Measurements from ENCODE around the gene GLYATL1B. TPM values are rescaled to one million over a fixed set of nuclear protein-coding genes. Genes with fewer than 3 reads are reported as not detected.
"Not testable (repeated sequence)": the region's sequence is repeated elsewhere in the genome, so short reads cannot be mapped to it uniquely, and the experiment has no call there.

The GLYATL1B gene, protein sequence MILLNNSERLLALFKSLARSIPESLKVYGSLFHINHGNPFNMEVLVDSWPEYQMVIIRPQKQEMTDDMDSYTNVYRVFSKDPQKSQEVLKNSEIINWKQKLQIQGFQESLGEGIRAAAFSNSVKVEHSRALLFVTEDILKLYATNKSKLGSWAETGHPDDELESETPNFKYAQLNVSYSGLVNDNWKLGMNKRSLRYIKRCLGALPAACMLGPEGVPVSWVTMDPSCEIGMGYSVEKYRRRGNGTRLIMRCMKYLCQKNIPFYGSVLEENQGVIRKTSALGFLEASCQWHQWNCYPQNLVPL
- 1.2 TPM for total RNA-seq (ENCODE audit: insufficient read depth, low replicate concordance)

DNA sequence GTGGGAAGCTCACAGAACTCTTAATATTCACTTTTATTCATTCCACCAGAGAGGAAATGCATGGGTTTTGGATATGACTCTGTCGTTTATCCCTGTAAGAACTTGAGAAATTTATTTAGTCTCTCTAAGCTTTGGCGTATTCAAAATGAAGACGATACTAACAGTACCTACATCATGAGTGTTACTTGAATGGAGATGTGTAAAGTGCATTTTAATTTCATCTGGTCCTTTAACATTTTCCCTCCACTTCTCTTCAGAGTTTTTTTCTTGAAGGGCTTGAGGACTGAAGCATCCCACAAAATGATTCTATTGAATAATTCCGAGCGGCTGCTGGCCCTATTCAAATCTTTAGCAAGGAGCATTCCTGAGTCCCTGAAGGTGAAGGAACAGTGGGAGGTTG, at the start of gene GLYATL1B:
TSS of gene GLYATL1B (plus strand) at position 301 of the 400 bp plus-strand sequence. CDS start at position 301, 0 bp downstream.
- DNase-seq (ENCODE audit: low spot score): not testable (repeated sequence)

DNA sequence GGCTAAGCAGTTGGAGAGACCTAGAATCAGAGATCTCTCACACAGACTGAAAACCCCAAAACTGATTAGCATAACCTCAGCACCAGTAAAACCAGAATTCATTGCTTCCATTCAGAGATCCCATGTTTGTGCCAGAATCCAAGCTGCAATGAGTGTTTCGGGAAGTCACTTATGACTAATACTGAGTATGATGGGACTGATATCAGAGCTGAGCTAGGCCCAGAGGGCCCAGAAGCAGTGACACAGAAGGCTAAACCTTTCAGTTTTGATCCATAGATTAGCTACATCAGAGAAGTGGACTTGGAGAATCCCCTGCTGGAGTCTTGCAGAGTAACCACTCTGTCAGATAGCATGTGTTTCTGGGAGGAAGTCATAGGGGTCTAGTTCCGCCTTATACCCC, 49.6 kb upstream of the GLYATL1B start:
- not testable (repeated sequence) for DNase-seq (ENCODE audit: low spot score)

DNA sequence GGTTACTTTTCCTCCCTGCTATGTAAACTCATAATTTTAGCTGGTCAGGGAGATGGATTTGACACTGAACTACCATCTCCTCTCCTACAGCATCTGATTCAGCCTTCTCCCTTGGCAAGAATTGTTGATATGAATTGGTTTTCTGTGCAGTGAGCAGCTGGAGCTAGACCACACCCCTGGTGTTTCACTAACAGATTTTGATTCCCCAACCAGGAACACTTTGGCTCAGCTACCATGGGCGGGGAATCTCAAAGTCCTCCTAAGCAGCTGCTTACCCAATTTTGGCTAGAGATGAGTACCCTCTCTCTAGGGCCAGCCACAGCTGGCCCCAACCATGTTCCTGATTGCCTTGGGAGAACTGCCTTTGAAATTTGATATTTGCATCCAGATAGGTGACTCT, 48.7 kb upstream of the GLYATL1B start:
- not testable (repeated sequence) for DNase-seq (ENCODE audit: low spot score)

DNA sequence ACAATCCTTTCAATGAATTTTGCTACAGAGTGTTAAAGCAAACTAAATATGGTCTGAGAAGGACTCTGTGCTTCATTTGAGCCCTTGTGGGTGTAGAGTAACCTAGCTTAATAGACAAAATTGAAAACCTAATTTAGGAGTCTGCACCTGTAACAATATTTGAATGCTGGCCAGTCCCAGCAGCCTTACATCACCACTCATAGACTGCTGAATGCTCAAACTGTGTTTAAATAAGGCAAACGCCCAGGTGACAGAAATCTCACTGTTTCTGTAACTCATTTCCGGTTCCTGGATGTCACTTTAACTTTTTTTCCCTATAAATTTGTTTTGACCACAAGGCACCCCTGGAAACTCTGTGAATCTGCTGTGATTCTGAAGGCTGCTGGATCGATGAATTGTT, 45.5 kb upstream of the GLYATL1B start:
- no peak for DNase-seq (ENCODE audit: low spot score)

DNA sequence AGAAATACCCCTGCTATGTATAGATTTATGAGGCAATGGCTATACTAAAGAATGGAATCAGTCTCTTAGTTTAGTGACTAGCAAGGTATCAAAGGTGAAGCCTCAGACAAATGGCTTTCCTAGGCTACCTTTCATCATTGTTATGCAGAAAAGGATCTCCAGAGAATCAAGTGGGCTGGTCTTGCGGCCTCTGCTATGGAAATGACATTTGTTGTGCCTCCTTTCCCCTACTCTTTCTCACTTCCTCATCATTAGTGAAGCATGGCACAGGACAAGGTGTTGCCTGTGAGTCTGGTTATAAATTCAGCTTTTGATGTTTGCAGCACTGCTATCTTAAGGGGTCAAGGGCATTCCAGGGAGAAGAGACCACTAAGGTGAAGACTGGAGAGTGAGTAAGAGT, 34.7 kb upstream of the GLYATL1B start:
- not testable (repeated sequence) for DNase-seq (ENCODE audit: low spot score)

DNA sequence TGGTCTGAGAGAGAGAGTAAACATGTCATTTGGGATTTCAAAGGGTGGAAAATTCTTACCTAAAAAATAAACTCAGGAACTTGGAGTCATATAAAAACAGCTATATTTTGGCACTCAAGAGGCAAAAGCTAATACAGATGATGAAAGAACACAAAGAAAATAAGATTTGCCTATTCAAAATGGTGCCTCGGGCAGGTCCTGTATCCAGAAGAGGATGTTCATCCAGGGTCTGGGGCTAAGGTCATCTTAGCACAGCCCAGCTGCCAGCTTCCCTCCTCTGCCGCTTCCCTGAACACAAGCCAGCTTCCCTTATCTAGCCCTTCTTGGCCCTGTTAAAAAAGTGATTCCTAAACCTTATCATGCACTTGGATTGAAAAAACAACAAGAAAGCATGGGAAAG, 33.8 kb upstream of the GLYATL1B start:
- not testable (repeated sequence) for DNase-seq (ENCODE audit: low spot score)

DNA sequence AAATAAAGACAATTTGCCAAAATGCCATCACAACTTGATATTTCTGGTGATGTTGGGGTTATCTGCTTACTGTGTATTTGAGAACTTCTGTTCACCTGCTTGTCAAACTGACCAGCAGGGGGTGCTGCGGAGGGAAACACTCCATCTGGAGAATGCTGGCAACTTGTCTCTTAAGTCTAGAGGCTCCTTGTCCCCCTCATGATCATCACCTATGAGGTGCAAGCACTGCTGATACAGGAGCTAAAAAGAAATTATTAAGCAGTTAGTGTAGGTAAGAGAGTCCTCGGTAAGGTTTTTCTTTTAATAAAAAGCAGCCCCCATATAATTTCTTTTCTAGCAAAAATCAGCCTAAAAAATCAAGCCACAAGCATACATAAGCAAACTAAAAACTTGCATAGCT, 32.7 kb upstream of the GLYATL1B start:
- peak; percentile 28 for DNase-seq (ENCODE audit: low spot score)

DNA sequence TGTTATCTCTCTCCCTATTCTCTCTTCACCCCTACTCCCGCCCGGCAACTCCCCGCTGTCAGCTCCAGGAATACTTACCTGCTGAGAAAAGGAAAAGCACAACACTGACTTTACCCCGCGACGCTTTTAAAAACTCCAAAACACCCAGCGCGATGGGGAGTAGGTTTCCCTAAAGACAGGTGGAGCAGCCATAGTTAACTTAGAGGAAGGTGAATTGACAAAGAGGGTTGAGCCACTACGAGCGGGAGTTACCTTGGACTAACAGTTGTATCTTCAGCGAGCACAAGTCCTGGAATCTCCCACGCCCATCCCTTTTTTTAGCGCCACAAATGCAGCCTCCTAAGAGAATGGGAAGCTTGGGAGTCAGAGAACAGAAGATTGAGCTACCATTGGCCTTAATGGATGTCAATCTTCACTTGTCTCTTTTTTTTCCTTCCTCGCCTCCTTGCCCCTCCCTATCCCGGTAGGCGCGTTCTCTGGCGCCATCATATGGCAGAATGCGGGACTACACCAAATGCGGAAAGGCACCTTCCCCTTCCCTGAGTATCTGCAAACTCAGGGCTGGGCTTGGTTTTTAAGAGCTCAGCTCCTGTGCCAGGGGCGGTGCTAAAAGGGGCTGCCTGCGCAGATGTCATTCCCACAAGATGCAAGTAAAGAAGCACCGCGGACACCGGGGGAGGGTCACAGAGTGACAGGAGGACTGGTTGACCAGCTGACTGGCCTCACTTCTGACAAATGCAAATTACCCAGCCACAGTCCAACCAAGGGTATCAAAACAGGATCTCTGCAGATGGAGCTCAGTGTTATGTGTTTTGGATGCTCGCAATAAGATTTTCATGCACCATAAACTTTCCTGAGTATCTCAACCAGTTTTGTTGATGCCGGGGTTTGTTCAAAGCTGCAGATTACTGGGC, 27.7 kb upstream of the GLYATL1B start:
- peak; percentile 74 for DNase-seq (ENCODE audit: low spot score)

DNA sequence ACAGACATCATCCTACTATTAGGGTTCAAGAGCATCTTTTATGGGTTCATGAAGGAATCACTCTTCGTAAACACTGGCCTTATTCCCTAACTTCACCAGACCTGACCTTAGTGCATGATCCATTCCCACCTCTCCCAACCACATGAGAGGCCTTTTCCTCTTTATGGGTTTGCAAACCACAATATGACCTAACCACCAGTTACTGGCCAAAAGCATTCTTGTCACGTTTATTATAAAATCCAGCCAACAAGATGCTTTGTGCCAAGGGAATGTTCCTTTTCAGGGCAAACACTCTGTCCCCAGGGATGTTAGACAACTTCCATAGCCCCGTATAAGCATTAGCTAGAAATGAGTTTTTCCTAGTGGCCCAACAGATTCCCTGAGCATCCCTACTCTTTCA, 26.0 kb upstream of the GLYATL1B start:
- not testable (repeated sequence) for DNase-seq (ENCODE audit: low spot score)

DNA sequence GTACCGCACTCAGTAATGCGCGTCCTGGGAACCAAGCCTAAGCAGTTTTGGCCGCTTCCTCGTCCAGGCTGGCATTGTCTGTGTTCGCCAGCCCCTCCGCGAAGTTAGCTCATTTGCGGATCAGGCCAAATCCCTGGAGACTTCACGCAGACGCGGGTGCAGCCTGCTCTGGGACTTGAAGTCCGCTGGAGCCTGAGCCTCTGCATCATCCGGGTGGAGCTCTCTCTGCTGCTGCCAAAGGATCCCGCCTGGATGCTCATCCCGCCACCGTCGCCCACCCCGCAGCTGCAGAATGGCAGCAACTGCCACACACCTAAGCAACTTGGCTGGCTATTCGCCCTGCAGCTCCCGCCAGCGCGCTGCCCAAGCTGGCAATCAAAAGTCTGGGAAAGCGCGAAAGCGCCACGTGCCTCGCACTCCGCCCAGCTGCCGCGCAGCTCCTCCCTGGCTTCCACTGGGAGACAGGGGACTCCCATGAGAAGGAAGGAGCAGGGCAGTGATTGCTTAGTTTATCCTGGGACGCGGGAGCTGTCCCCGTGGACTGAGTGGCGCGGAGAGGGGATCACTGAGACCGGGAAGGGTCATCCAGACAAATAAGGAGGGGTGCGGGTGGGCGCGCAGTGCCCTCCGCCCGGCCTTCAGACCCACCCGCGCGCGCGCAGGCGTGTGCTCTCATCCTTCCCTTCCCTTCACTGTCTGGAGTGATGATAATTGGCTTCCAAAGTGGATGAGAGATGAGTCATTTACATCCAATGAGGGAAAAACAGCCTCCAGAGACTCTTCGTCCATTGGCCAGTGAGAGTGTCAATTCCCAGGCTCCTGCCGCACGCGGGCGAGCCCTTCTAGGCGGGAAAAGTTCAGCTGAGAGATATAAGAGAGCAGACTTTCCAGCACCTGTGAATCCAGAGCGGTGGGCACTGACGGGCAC, 23.2 kb upstream of the GLYATL1B start:
- no peak for DNase-seq (ENCODE audit: low spot score)

DNA sequence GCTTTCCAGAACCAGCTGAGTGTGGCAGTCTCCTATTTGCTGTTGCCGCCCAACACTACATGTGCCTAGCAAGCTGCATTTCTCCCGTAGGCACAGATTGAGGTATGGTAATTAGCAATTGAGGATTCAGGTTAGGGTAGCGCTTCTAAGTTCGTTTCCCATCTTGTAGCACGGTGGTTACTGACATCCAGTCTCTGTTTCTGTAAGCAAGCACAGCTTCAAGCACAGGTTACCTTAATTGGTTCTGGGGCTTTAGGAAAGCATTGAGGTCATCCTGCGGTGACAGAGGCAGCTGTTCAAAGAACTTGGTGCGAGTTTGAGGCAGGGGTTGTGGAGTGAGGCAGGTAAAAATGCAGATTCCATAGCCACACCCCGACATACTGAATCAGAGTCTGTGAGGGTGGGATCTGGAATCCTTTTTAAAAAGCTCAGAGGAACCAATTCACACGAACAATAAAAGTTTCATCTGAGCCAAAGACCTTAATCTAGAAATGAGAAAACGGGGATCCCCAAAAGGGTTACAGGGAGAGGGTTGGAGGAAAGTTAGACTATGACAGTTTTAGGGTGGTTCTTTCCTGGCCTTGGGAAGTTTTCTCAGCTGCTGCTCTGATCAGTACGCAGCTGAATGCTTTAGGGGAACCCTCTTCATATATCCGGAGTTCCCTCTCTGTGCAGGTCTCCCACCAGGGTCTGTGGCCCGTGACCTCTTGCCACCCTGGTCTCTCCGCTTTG, 21.9 kb upstream of the GLYATL1B start:
- not testable (repeated sequence) for DNase-seq (ENCODE audit: low spot score)

DNA sequence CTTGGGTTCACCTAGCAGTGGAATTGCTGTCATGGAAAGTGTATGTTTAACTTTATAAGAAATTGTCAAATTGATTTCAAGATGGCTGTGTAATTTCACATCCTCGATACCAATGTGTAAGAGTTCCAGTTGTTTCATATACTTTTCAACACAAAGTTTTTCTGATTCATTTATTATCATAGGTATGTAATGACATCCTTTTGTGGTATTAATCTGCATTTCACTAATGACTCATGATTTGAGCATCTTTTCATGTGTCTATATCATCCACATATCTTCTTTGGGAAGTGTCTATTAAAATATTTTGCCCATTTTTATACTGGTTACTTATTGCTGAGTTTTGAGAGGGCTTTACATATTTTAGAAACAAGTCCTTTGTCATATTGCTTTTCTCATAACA, 17.0 kb upstream of the GLYATL1B start:
- DNase-seq (ENCODE audit: low spot score): no peak

DNA sequence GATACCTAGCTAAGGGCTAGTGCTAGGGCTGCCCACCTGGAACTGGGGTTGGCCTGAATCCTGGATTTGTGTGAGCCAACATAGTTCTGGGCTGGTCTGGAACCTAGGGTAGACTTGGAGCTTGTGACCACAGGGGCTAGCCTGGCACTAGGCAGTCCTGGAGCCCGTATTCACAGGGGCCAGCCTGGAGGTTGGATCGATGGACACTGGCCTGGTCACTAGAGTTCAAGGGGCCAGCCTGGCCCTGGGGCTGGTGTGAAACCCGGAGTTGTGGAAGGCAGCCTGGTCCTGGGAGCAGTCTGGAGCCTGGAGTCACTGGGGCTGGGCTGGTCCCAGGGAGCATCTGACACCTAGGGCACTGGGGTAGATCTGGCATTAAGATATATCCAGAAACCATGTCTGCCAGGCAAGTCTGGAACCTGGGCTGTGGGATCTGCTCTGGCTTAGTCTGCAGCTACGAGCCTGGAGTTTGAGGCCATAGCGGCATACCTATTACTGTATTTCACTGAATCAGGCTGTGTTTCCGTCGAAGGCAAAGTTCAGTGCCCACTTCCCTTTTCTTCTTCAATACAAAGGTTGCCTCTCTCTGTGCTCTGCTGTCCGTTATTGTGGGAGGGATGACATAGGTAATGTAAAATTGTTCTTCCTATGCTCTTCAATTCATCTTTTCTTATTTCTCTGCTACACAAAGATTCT, 9.1 kb upstream of the GLYATL1B start:
- DNase-seq (ENCODE audit: low spot score): no peak

DNA sequence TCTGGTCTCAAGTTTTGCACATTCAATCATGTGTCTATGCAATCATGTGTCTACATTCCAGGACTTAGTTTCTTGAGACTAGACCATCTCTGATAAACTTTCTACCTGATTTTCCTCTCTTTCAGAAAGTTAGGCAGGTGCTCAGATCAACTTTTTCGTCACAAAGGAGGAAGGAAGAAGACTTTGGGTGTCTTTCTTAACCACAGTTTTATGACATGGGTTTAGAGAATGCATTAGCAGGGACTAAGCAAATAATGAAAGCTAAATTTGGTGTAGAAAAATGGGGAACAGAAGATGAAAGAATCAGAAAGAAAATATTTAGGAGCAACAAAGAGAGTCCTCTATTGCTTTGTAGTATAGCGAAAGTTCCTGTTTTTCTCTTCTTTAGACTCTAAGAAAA, 7.7 kb upstream of the GLYATL1B start:
- no peak for DNase-seq (ENCODE audit: low spot score)

DNA sequence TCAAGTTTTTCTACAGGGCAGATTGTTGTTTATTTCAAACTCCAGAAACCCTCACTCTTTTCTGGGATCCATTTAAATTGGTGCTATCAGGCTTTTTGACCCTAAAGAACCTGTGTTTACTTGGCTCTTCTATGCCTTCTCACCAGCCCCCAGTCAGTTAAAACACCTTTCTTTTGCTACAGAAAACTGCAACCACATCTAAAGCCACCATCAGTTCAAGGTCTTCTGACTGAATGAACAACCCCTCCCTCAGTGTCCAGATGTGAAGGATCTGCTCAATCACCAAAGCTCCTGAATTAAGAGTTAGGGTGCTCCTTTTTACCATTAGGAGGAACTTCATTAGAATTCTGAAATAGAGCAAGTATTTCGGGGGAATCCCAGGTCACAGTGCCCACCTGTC, 7.0 kb upstream of the GLYATL1B start:
- no peak for DNase-seq (ENCODE audit: low spot score)

DNA sequence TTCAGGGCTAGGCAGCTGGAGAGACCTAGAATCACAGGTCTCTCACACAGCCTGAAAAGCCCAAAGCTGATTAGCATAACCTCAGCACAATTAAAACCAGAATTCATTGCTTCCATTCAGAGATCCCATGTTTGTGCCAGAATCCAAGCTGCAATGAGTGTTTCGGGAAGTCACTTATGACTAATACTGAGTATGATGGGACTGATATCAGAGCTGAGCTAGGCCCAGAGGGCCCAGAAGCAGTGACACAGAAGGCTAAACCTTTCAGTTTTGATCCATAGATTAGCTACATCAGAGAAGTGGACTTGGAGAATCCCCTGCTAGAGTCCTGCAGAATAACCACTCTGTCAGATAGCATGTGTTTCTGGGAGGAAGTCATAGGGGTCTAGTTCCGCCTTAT, 5.7 kb upstream of the GLYATL1B start:
- not testable (repeated sequence) for DNase-seq (ENCODE audit: low spot score)

DNA sequence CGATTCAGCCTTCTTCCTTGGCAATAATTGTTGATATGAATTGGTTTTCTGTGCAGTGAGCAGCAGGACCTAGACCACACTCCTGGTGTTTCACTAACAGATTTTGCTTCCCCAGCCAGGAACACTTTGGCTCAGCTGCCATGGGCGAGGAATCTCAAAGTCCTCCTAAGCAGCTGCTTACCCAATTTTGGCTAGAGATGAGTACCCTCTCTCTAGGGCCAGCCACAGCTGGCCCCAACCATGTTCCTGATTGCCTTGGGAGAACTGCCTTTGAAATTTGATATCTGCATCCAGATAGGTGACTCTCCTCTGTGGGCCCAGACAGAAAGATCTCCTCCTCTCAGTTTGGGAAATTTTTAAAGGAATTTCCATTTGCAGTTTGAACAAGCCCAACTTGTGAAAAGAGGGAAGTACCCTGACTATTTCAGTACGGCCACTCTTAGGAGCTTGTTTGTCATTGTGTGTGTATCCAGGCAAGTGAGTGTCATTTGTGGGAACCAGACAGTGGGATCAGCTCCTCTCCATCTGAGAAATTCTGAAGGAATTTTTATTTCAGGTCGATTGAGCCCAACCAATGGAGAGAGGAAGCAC, 4.6 kb upstream of the GLYATL1B start:
- not testable (repeated sequence) for DNase-seq (ENCODE audit: low spot score)

DNA sequence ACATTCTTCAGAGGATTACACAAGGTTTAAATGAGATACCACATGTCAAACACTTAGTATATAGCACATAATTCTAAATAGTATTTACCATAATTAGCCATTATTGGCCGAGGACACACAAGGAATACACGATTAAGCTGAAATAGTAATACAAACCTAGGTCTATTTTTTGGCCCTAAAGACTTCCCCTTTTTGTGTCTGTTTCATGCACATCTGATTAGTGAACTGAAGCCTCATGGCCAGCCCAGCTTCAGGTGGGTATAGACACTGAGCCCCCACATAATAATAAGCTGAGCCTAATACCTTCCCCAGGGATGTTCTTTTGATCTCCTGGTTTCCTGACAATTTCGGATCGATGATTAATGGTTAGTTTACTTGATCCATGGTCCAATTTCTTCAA, 2.1 kb downstream of the GLYATL1B start:
- DNase-seq (ENCODE audit: low spot score): no peak

DNA sequence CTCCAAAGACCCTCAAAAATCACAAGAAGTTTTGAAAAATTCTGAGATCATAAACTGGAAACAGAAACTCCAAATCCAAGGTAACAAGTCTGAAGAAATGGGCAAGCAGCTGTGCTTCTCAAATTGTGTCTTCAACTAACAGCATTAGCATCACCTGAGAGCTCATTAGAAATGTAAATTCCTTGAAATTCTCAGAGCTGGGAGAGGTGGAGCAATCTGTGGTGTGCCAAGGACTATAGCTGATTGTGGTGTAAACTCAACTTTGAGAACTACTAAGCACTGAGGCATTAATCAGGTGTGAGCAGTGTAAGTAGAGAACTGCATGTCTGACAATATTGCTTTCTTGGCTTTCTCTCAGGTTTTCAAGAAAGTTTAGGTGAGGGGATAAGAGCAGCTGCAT, 7.5 kb downstream of the GLYATL1B start:
- not testable (repeated sequence) for DNase-seq (ENCODE audit: low spot score)

DNA sequence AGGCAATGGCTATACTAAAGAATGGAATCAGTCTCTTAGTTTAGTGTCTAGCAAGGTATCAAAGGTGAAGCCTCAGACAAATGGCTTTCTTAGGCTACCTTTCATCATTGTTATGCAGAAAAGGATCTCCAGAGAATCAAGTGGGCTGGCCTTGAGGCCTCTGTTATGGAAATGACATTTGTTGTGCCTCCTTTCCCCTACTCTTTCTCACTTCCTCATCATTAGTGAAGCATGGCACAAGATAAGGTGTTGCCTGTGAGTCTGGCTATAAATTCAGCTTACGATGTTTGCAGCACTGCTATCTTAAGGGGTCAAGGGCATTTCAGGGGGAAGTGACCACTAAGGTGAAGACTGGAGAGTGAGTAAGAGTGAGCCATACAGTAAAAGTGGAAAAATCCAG, 9.1 kb downstream of the GLYATL1B start:
- DNase-seq (ENCODE audit: low spot score): not testable (repeated sequence)
